Gastroesophageal sphincter (tissue), 3 donors: Measurements from ENCODE around the gene BNIPL.
A peak's percentile ranks its signal among the peaks of the same experiment; 100 is the strongest.

Source experiments
- EP300 ChIP-seq: sonication (generic); formaldehyde crosslinking; IDR thresholded peaks from one replicate; pipeline ENCODE4 v1.6.1; 2017; ENCODE audit warnings: antibody characterized with exemption, mild to moderate bottlenecking
- POLR2A ChIP-seq, 2 donors: fragments of 450-650 bp; IDR thresholded peaks; one replicate each; pipeline ENCODE4 v1.6.1; 2017; ENCODE audit warnings: antibody characterized with exemption in 2 of 2, mild to moderate bottlenecking in 2 of 2, moderate library complexity in 1 of 2
- POLR2AphosphoS5 ChIP-seq: sonication (generic); formaldehyde crosslinking; IDR thresholded peaks from one replicate; pipeline ENCODE4 v1.6.1; 2017; ENCODE audit warnings: antibody characterized with exemption
- TF ChIP-seq, protein P1 (sequence below), 4 experiments: fragments of 200-600 bp in 2 of 4; fragments of 450-650 bp in 2 of 4; sonication (generic) in 1 of 4; IDR thresholded peaks; one replicate each; pipeline ENCODE4 v1.5.1; 2017 to 2019; ENCODE audit warnings: antibody characterized with exemption in 4 of 4, mild to moderate bottlenecking in 2 of 4, moderate library complexity in 2 of 4

GRCh38 chr1:151006327-151007052 lies 29.9 kb upstream of the BNIPL start, which contains the start of gene MINDY1:
- TF ChIP-seq POLR2A (IDR thresholded peaks at IDR 0.05) = peak; percentile 49 to 65
- TF ChIP-seq POLR2AphosphoS5 = peak; percentile 84
- TF ChIP-seq, protein P1, sequence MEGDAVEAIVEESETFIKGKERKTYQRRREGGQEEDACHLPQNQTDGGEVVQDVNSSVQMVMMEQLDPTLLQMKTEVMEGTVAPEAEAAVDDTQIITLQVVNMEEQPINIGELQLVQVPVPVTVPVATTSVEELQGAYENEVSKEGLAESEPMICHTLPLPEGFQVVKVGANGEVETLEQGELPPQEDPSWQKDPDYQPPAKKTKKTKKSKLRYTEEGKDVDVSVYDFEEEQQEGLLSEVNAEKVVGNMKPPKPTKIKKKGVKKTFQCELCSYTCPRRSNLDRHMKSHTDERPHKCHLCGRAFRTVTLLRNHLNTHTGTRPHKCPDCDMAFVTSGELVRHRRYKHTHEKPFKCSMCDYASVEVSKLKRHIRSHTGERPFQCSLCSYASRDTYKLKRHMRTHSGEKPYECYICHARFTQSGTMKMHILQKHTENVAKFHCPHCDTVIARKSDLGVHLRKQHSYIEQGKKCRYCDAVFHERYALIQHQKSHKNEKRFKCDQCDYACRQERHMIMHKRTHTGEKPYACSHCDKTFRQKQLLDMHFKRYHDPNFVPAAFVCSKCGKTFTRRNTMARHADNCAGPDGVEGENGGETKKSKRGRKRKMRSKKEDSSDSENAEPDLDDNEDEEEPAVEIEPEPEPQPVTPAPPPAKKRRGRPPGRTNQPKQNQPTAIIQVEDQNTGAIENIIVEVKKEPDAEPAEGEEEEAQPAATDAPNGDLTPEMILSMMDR (IDR thresholded peaks at IDR 0.05) = peak in 3 of 4 experiments; percentile 52 to 65 (median 57)
- no peak for TF ChIP-seq EP300
